ENCODE data around the gene PTBP2.
"Not testable (repeated sequence)": the region's sequence is repeated elsewhere in the genome, so short reads cannot be mapped to it uniquely, and the experiment has no call there.

The PTBP2 gene

GRCh38 chr1:96756789-96757188 is 35.2 kb downstream of the PTBP2 start:
- H3K27ac Mint-ChIP-seq = no peak overlapping the region
- no peaks in the 10 kb centered on the region for H3K4me1 Mint-ChIP-seq (ENCODE audit: low read depth)
- peaks cover 91% of the 10 kb centered on the region for H3K36me3 Mint-ChIP-seq (ENCODE audit: low read depth)
- H3K27me3 Mint-ChIP-seq = no peaks in the 10 kb centered on the region
- no peak overlapping the region for H3K4me3 Mint-ChIP-seq
- DNase-seq = no peak
- peaks cover 13% of the 10 kb centered on the region for H3K9me3 Mint-ChIP-seq

- not testable (repeated sequence) for H3K4me1 Mint-ChIP-seq (ENCODE audit: low read depth); H3K27me3 Mint-ChIP-seq; H3K4me3 Mint-ChIP-seq; H3K27ac Mint-ChIP-seq; DNase-seq
- Mint-ChIP-seq H3K36me3 (ENCODE audit: low read depth) (peaks cover 63% of the 10 kb centered on the region), H3K9me3 (peaks cover 13% of the 10 kb centered on the region)
Measured at GRCh38 chr1:96762586-96762985, 41.0 kb downstream of the PTBP2 start.

GRCh38 chr1:96763514-96763913 is 41.9 kb downstream of the PTBP2 start:
- H3K36me3 Mint-ChIP-seq (ENCODE audit: low read depth) = peaks cover 63% of the 10 kb centered on the region
- peaks cover 13% of the 10 kb centered on the region for H3K9me3 Mint-ChIP-seq
- H3K27ac Mint-ChIP-seq = no peak overlapping the region
- peaks cover 6% of the 10 kb centered on the region for H3K4me1 Mint-ChIP-seq (ENCODE audit: low read depth)
- no peaks in the 10 kb centered on the region for H3K27me3 Mint-ChIP-seq
- DNase-seq = no peak
- H3K4me3 Mint-ChIP-seq = no peak overlapping the region

- H3K36me3 Mint-ChIP-seq (ENCODE audit: low read depth) = peaks cover 61% of the 10 kb centered on the region
- H3K4me3 Mint-ChIP-seq = no peak overlapping the region
- H3K9me3 Mint-ChIP-seq = peaks cover 13% of the 10 kb centered on the region
- no peak overlapping the region for H3K27ac Mint-ChIP-seq
- H3K4me1 Mint-ChIP-seq (ENCODE audit: low read depth) = peaks cover 6% of the 10 kb centered on the region
- H3K27me3 Mint-ChIP-seq = no peaks in the 10 kb centered on the region
- no peak for DNase-seq
Measured at GRCh38 chr1:96764469-96764868, 42.9 kb downstream of the PTBP2 start.

- no peaks in the 10 kb centered on the region for H3K27me3 Mint-ChIP-seq
- H3K9me3 Mint-ChIP-seq = no peaks in the 10 kb centered on the region
- no peak overlapping the region for H3K27ac Mint-ChIP-seq
Measured at GRCh38 chr1:96771847-96772246, 50.3 kb downstream of the PTBP2 start.

GRCh38 chr1:96772349-96772748 is 50.8 kb downstream of the PTBP2 start:
- H3K9me3 Mint-ChIP-seq = no peaks in the 10 kb centered on the region
- H3K4me3 Mint-ChIP-seq = no peak overlapping the region
- no peak overlapping the region for H3K27ac Mint-ChIP-seq
- H3K27me3 Mint-ChIP-seq = no peaks in the 10 kb centered on the region
- DNase-seq = no peak
- peaks cover 2% of the 10 kb centered on the region for H3K4me1 Mint-ChIP-seq (ENCODE audit: low read depth)
- peaks cover 75% of the 10 kb centered on the region for H3K36me3 Mint-ChIP-seq (ENCODE audit: low read depth)

More at GRCh38 chr1:96771847-96772246, 50.3 kb downstream of the PTBP2 start:
- DNase-seq = no peak
- peaks cover 71% of the 10 kb centered on the region for H3K36me3 Mint-ChIP-seq (ENCODE audit: low read depth)
- H3K4me1 Mint-ChIP-seq (ENCODE audit: low read depth) = peaks cover 2% of the 10 kb centered on the region
- no peak overlapping the region for H3K4me3 Mint-ChIP-seq

- no peak overlapping the region for H3K27ac Mint-ChIP-seq
- H3K27me3 Mint-ChIP-seq = no peaks in the 10 kb centered on the region
- H3K36me3 Mint-ChIP-seq (ENCODE audit: low read depth) = peaks cover 72% of the 10 kb centered on the region
- H3K4me3 Mint-ChIP-seq = no peak overlapping the region
- H3K9me3 Mint-ChIP-seq = no peaks in the 10 kb centered on the region
- peaks cover 2% of the 10 kb centered on the region for H3K4me1 Mint-ChIP-seq (ENCODE audit: low read depth)
- DNase-seq = no peak
Measured at GRCh38 chr1:96772972-96773371, 51.4 kb downstream of the PTBP2 start.

- H3K27me3 Mint-ChIP-seq = no peaks in the 10 kb centered on the region
- H3K4me1 Mint-ChIP-seq (ENCODE audit: low read depth) = no peaks in the 10 kb centered on the region
- no peaks in the 10 kb centered on the region for H3K9me3 Mint-ChIP-seq
- H3K27ac Mint-ChIP-seq = no peak overlapping the region
- H3K36me3 Mint-ChIP-seq (ENCODE audit: low read depth) = peaks cover 55% of the 10 kb centered on the region
- no peak for DNase-seq
- H3K4me3 Mint-ChIP-seq = no peak overlapping the region
Measured at GRCh38 chr1:96782206-96782605, 60.6 kb downstream of the PTBP2 start.

GRCh38 chr1:96782856-96783255 is 61.3 kb downstream of the PTBP2 start:
- no peak overlapping the region for H3K4me3 Mint-ChIP-seq
- H3K9me3 Mint-ChIP-seq = no peaks in the 10 kb centered on the region
- no peaks in the 10 kb centered on the region for H3K4me1 Mint-ChIP-seq (ENCODE audit: low read depth)
- H3K27me3 Mint-ChIP-seq = no peaks in the 10 kb centered on the region
- DNase-seq = no peak
- no peak overlapping the region for H3K27ac Mint-ChIP-seq
- H3K36me3 Mint-ChIP-seq (ENCODE audit: low read depth) = peaks cover 55% of the 10 kb centered on the region

- no peaks in the 10 kb centered on the region for H3K27me3 Mint-ChIP-seq
- no peak for DNase-seq
- no peak overlapping the region for H3K27ac Mint-ChIP-seq
- no peaks in the 10 kb centered on the region for H3K4me1 Mint-ChIP-seq (ENCODE audit: low read depth)
- H3K4me3 Mint-ChIP-seq = no peak overlapping the region
- no peaks in the 10 kb centered on the region for H3K9me3 Mint-ChIP-seq
- peaks cover 61% of the 10 kb centered on the region for H3K36me3 Mint-ChIP-seq (ENCODE audit: low read depth)
Measured at GRCh38 chr1:96790599-96790998, 69.0 kb downstream of the PTBP2 start.

- H3K27me3 Mint-ChIP-seq = no peaks in the 10 kb centered on the region
- no peaks in the 10 kb centered on the region for H3K4me1 Mint-ChIP-seq (ENCODE audit: low read depth)
- no peak overlapping the region for H3K27ac Mint-ChIP-seq
- DNase-seq = no peak
- peaks cover 46% of the 10 kb centered on the region for H3K36me3 Mint-ChIP-seq (ENCODE audit: low read depth)
- H3K4me3 Mint-ChIP-seq = no peak overlapping the region
- no peaks in the 10 kb centered on the region for H3K9me3 Mint-ChIP-seq
Measured at GRCh38 chr1:96792220-96792619, 70.6 kb downstream of the PTBP2 start.

GRCh38 chr1:96801696-96802095 is 80.1 kb downstream of the PTBP2 start:
- DNase-seq, H3K9me3 Mint-ChIP-seq: not testable (repeated sequence)
- peaks cover 60% of the 10 kb centered on the region for H3K36me3 Mint-ChIP-seq (ENCODE audit: low read depth)

GRCh38 chr1:96804648-96805047 is 83.1 kb downstream of the PTBP2 start:
- H3K4me1 Mint-ChIP-seq (ENCODE audit: low read depth) = peaks cover 21% of the 10 kb centered on the region
- H3K27me3 Mint-ChIP-seq = no peaks in the 10 kb centered on the region
- H3K4me3 Mint-ChIP-seq = no peak overlapping the region
- H3K9me3 Mint-ChIP-seq = no peaks in the 10 kb centered on the region
- H3K27ac Mint-ChIP-seq = no peak overlapping the region
- peaks cover 75% of the 10 kb centered on the region for H3K36me3 Mint-ChIP-seq (ENCODE audit: low read depth)
- DNase-seq = no peak

More at GRCh38 chr1:96801696-96802095, 80.1 kb downstream of the PTBP2 start:
- not testable (repeated sequence) for H3K4me3 Mint-ChIP-seq, H3K27me3 Mint-ChIP-seq, H3K27ac Mint-ChIP-seq
- H3K4me1 Mint-ChIP-seq (ENCODE audit: low read depth) = peaks cover 19% of the 10 kb centered on the region

- Mint-ChIP-seq H3K9me3 (no peaks in the 10 kb centered on the region), H3K4me3 (no peak overlapping the region), H3K27me3 (no peaks in the 10 kb centered on the region), H3K27ac (no peak overlapping the region), H3K36me3 (ENCODE audit: low read depth) (peaks cover 84% of the 10 kb centered on the region), H3K4me1 (ENCODE audit: low read depth) (peaks cover 8% of the 10 kb centered on the region)
- no peak for DNase-seq
Measured at GRCh38 chr1:96808191-96808590, 86.6 kb downstream of the PTBP2 start.

- Mint-ChIP-seq H3K9me3 (no peaks in the 10 kb centered on the region), H3K27me3 (no peaks in the 10 kb centered on the region), H3K4me1 (ENCODE audit: low read depth) (no peaks in the 10 kb centered on the region), H3K27ac (no peak overlapping the region), H3K36me3 (ENCODE audit: low read depth) (peaks cover 53% of the 10 kb centered on the region), H3K4me3 (no peak overlapping the region)
- no peak for DNase-seq
Measured at GRCh38 chr1:96815914-96816313, 94.3 kb downstream of the PTBP2 start.

GRCh38 chr1:96820107-96820506 is 98.5 kb downstream of the PTBP2 start:
- H3K36me3 Mint-ChIP-seq (ENCODE audit: low read depth) = peaks cover 33% of the 10 kb centered on the region
- no peak overlapping the region for H3K27ac Mint-ChIP-seq
- H3K4me1 Mint-ChIP-seq (ENCODE audit: low read depth) = no peaks in the 10 kb centered on the region
- H3K27me3 Mint-ChIP-seq = no peaks in the 10 kb centered on the region
- no peak for DNase-seq
- H3K4me3 Mint-ChIP-seq = no peak overlapping the region
- H3K9me3 Mint-ChIP-seq = no peaks in the 10 kb centered on the region

Measured in activated T-cell treated with anti-CD3 and anti-CD28 coated beads, Interleukin-2, amount 50 U/mL, for 24 hours (primary cell).